NCI-H1092 treated with DMSO at 0.1 percent for 48 hours (cell line): Measurements from ENCODE around the gene C4B.

ENCODE experiments used
- DNase-seq: peaks from one replicate; lab custom pipeline; 2025; lab: John Stamatoyannopoulos, UW

Gene C4B

DNA sequence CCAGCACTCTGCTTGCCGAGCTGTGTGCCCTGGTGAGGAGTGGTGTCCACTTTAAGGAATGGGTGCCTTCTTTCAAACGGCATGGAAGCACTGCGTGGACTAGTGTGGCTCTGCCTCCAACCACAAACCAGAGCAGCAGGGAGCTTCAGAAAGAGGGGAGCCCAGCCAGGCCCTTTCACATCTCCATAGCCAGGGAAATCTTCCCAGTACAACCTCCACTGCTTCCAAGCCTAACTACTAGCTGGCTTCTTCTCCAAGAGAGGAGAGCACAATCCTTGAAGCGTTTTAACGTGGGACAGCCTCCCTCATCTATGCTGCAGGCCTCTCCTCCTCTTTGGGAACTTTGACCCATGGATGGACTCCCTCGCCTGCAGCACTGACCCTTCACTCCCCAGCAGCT, 67.9 kb downstream of the C4B start:
- DNase-seq: no peak

DNA sequence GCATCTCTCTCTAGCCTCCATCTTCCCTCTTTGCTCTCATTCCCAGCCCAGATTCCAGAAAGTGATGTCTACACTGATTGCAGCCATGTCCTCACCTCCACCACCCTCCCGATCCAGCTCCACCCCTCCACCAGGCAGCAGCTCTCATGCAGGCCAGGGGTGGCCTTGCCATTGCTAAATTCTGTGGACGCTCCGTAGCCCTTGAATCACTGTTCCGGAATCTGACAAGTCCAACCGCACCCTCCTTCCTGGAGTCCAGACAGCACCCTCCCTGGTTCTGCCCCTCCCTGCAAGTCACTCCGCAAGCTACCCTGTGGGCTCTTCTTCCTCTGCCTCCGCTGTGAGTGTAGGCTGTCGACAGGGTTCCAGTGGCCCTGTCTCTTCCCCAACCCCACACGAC, 68.3 kb downstream of the C4B start:
- DNase-seq: no peak

DNA sequence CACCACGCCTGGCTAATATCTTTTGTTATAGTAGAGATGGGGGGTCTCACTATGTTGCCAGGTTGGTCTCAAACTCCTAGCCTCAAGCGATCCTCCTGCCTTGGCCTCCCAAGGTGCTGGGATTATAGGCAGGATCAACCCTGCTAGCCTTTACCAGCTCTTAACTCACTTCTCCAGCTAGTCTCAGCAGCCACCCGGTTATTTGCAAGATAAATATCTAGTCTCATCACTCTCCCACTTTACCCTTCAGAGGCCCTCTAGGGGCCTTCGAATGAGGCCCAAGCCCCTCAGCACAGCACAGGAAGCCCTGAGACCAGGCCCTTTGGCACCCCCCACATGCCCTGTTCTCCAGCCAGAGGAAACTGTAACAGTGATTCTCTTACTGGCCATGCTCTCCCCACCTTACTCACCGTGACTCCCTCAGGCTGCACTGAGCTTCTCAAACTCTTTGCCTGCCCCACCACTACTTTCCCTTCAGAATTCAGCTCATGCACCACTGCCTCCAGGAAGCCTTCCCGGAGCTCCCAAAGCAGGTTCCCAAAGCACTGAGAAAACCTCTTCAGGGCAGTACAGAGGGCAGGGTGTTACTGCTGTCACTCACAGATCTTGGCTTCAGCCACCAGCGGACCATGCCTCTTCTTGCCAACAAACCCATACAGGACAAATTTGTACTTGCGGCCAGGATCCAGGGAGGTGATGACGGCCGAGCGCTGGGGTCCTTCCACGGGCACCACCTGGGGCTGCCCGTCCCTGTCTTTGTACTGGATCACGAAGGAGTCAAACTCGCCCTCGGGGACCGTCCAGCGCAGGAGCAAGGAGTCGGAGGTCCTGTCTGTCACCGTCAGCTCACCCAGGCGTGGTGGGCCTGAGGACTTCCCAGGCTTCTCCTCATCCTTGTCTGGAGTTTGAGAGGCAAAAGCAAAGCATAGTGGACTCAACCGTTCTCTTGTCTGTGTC, 69.5 kb downstream of the C4B start:
- DNase-seq: no peak

DNA sequence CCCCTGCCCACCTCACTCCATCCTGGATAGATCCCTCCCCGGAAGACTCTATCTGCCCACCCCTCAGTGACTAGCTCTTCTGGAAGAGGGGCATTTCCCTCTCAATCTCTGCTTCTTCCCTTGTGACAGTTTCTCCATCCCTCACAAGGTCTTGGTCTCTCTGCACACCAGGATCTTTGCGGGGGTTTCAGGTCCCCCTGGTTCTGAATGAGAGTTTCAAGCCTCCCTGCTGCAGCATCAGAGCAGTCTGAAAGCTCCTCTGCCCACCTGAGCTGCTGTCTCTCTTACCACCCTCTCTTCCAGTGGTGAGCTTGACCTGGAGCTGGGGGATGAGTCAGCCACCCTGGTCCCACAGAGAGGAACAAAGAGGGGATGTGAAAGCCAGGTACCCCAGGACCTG, 70.2 kb downstream of the C4B start:
- no peak for DNase-seq
